ENCODE measurements around the gene SLC25A30.

DNA sequence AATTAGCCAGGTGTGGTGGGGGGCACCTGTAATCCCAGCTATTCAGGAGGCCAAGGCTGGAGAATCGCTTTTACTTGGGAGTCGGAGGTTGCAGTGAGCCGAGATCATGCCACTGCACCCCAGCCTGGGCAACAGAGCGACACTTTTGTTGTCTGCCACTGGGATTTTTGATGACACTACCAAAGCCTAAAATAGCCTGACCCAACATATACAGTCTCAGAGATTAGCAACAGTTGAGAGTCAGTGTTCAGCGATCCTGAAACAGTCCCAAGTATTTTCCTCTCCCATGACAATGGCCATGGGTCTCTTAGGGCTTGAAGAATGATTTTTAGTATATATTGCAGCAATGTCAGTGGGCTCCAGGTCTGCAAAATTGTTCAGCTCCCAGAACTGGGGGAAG is 32.9 kb downstream of the SLC25A30 start:
- TF ChIP-seq CTCF (IDR thresholded peaks at IDR 0.05), result no peak
- TF ChIP-seq POLR2A (IDR thresholded peaks at IDR 0.05), result no peak
